Osteocyte (in vitro differentiated cells): ENCODE data around the gene ZNF385B. TPM values are rescaled to one million over a fixed set of nuclear protein-coding genes. Genes with fewer than 3 reads are reported as not detected.

Source experiments
- DNase-seq: peaks from one replicate; pipeline ENCODE4 v3.0.0; 2021; ENCODE audit warnings: mixed read lengths; ENCODE audit not compliant: unreplicated experiment; ENCODE audit errors: extremely low spot score
- H3K27ac Mint-ChIP-seq: one replicate; pipeline ENCODE4 v1.8.0; 2021; ENCODE audit warnings: mild to moderate bottlenecking, mixed read lengths; ENCODE audit not compliant: unreplicated experiment
- H3K27me3 Mint-ChIP-seq: one replicate; pipeline ENCODE4 v1.8.0; 2021; ENCODE audit warnings: mixed read lengths; ENCODE audit not compliant: unreplicated experiment
- H3K36me3 Mint-ChIP-seq: one replicate; pipeline ENCODE4 v1.8.0; 2021; ENCODE audit warnings: mixed read lengths; ENCODE audit not compliant: unreplicated experiment
- H3K4me1 Mint-ChIP-seq: one replicate; pipeline ENCODE4 v1.8.0; 2021; ENCODE audit warnings: mixed read lengths; ENCODE audit not compliant: unreplicated experiment
- H3K4me3 Mint-ChIP-seq: one replicate; pipeline ENCODE4 v1.8.0; 2021; ENCODE audit warnings: mild to moderate bottlenecking, moderate library complexity, mixed read lengths; ENCODE audit not compliant: unreplicated experiment
- H3K9me3 Mint-ChIP-seq: one replicate; pipeline ENCODE4 v1.8.0; 2021; ENCODE audit warnings: mixed read lengths; ENCODE audit not compliant: unreplicated experiment
- total RNA-seq: library from RNA; stranded (reverse); gene quantifications from 2 replicates; pipeline ENCODE4 v1.2.1, GENCODE V29; 2021
- TF ChIP-seq, protein P1 (sequence below): fragments of 200-600 bp; sonication (generic); IDR thresholded peaks from 2 replicates; pipeline ENCODE4 v1.5.0; 2021; ENCODE audit warnings: antibody characterized with exemption, mild to moderate bottlenecking, moderate library complexity

Gene ZNF385B
- total RNA-seq, 1 donor from 2014 or later = 0.13 TPM

DNA sequence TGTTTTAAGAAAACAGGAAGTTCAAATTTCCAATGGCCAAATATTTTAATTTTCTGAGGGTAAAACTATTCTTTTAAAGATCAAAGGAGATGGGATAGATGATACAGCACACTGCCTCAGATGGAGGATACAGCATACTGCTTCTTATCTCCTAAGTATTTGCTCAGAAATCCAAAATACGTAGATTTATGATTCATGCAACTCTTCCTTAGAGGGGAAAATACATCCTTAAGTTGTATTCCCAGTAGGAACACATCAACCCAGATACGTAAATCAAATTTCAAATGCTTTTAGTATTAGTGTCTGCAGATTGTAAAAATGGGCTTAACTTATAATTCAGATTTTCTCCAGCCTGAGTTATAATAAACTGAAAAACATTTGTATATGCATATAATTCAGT, 235.2 kb downstream of the ZNF385B start:
- Mint-ChIP-seq H3K27me3 (no peaks in the 10 kb centered on the region), H3K36me3 (no peaks in the 10 kb centered on the region), H3K4me1 (no peaks in the 10 kb centered on the region), H3K4me3 (no peak overlapping the region), H3K27ac (no peak overlapping the region), H3K9me3 (peaks cover 5% of the 10 kb centered on the region)
- DNase-seq = no peak
- TF ChIP-seq, protein P1, sequence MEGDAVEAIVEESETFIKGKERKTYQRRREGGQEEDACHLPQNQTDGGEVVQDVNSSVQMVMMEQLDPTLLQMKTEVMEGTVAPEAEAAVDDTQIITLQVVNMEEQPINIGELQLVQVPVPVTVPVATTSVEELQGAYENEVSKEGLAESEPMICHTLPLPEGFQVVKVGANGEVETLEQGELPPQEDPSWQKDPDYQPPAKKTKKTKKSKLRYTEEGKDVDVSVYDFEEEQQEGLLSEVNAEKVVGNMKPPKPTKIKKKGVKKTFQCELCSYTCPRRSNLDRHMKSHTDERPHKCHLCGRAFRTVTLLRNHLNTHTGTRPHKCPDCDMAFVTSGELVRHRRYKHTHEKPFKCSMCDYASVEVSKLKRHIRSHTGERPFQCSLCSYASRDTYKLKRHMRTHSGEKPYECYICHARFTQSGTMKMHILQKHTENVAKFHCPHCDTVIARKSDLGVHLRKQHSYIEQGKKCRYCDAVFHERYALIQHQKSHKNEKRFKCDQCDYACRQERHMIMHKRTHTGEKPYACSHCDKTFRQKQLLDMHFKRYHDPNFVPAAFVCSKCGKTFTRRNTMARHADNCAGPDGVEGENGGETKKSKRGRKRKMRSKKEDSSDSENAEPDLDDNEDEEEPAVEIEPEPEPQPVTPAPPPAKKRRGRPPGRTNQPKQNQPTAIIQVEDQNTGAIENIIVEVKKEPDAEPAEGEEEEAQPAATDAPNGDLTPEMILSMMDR = no peak

DNA sequence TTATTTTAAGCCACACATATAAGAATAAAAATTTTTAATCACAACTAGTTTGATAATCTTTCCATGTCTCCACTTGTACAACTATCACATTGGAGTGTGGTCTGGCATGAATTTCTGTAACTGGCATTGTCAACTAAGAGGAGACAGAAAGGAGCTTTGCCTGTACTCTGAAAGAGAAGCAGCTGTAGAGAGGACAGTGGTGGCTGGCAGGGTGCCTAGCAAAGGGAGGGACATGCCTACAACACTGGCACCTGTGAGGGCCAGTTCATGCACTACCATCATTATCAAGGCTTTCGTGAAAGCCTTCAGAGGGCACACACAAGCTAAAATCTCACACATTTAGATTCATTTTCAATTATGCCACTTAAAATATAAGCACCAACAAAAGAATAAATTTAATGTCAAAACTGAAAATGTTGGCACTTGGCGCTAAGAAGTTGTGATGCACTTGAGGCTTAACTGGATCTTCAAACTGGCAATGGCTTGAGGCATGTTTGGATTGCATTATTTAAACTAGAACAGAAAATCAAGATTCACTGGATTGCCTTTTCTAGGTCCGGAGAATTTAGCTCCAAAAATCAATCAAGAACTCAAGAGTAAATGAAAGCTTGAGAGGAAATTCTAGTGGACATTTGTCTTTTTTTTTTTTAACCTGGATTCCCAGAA, 238.6 kb downstream of the ZNF385B start:
- no peak overlapping the region for H3K4me3 Mint-ChIP-seq
- no peaks in the 10 kb centered on the region for H3K36me3 Mint-ChIP-seq
- H3K4me1 Mint-ChIP-seq = no peaks in the 10 kb centered on the region
- no peak for DNase-seq
- H3K9me3 Mint-ChIP-seq = peaks cover 7% of the 10 kb centered on the region
- H3K27ac Mint-ChIP-seq = no peak overlapping the region
- TF ChIP-seq, protein P1 = no peak
- H3K27me3 Mint-ChIP-seq = no peaks in the 10 kb centered on the region

DNA sequence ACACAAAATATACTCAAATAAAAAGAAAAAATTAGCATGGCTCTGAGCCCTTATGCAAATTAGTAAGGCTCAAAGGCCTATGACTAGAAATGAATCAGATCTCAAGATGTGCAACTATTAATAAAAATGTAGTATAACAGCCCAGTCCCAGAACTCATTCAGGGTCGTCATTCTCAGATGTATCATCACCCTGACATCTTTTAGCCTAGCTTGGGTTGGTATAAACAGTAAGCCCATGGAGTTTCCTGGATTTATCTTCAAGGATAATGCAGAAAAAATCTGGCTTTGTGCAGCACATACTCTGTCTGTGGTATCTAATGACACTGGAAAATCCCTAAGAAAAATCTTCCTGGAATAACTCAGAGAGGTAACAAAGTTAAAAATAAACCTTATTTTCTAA, 239.3 kb downstream of the ZNF385B start:
- H3K36me3 Mint-ChIP-seq = no peaks in the 10 kb centered on the region
- no peak for DNase-seq
- no peaks in the 10 kb centered on the region for H3K27me3 Mint-ChIP-seq
- H3K4me3 Mint-ChIP-seq = no peak overlapping the region
- H3K27ac Mint-ChIP-seq = no peak overlapping the region
- H3K9me3 Mint-ChIP-seq = peaks cover 7% of the 10 kb centered on the region
- TF ChIP-seq, protein P1 = no peak
- no peaks in the 10 kb centered on the region for H3K4me1 Mint-ChIP-seq

GRCh38 chr2:179619947-179620467, 241.4 kb downstream of the ZNF385B start:
- Mint-ChIP-seq H3K27me3 (no peaks in the 10 kb centered on the region), H3K9me3 (peaks cover 7% of the 10 kb centered on the region), H3K27ac (no peak overlapping the region), H3K4me3 (no peak overlapping the region), H3K4me1 (no peaks in the 10 kb centered on the region), H3K36me3 (no peaks in the 10 kb centered on the region)
- no peak for DNase-seq
- TF ChIP-seq, protein P1 = no peak

DNA sequence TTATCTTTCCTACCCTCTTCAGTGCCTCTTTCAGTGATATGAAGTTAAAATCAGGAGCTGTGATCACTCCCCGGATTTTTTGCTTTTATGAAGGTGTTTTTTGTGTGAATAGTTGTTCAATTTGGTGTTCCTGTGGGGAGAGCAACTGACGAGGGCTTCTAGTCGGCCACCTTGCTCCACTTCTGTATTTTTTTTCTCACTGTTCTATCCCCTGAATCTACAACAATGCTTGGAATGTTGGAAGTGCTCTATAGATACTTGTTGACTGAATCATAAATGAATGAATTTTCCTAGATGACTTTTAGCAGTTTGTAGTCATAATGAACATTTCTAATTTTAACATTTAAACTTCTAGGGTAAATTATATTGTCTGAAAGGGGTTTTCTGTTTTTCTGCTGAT, 247.3 kb downstream of the ZNF385B start:
- Mint-ChIP-seq H3K4me1 (peaks cover 16% of the 10 kb centered on the region), H3K27ac (peak overlapping the region; percentile 12), H3K27me3 (no peaks in the 10 kb centered on the region), H3K36me3 (no peaks in the 10 kb centered on the region), H3K4me3 (no peak overlapping the region), H3K9me3 (peaks cover 3% of the 10 kb centered on the region)
- no peak for DNase-seq
- TF ChIP-seq, protein P1 = no peak
